Measurements from ENCODE around the gene TCL1B.

- TF ChIP-seq, protein P1, sequence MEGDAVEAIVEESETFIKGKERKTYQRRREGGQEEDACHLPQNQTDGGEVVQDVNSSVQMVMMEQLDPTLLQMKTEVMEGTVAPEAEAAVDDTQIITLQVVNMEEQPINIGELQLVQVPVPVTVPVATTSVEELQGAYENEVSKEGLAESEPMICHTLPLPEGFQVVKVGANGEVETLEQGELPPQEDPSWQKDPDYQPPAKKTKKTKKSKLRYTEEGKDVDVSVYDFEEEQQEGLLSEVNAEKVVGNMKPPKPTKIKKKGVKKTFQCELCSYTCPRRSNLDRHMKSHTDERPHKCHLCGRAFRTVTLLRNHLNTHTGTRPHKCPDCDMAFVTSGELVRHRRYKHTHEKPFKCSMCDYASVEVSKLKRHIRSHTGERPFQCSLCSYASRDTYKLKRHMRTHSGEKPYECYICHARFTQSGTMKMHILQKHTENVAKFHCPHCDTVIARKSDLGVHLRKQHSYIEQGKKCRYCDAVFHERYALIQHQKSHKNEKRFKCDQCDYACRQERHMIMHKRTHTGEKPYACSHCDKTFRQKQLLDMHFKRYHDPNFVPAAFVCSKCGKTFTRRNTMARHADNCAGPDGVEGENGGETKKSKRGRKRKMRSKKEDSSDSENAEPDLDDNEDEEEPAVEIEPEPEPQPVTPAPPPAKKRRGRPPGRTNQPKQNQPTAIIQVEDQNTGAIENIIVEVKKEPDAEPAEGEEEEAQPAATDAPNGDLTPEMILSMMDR (IDR thresholded peaks at IDR 0.05), result no peak
- TF ChIP-seq POLR2A (IDR thresholded peaks at IDR 0.05), result no peak
Observed at GRCh38 chr14:95710106-95710505, 23.9 kb downstream of the TCL1B start.

All from body of pancreas (tissue), 4 donors.